Prostate gland (tissue), 2 donors: ENCODE data around the gene SLC25A36. TPM values are rescaled to one million over a fixed set of nuclear protein-coding genes. Genes with fewer than 3 reads are reported as not detected.
"Not testable (repeated sequence)": the region's sequence is repeated elsewhere in the genome, so short reads cannot be mapped to it uniquely, and the experiment has no call there.

Source experiments
- DNase-seq: peaks from one replicate; pipeline ENCODE4 v3.0.0-alpha.2; 2019; ENCODE audit warnings: low spot score
- H3K27ac ChIP-seq, 2 donors: fragments of 200-600 bp; sonication (generic); 2 replicates each; pipeline ENCODE4 v1.5.1; 2017 to 2019
- H3K27me3 ChIP-seq: fragments of 200-600 bp; sonication (generic); replicated peaks from 2 replicates; pipeline ENCODE4 v1.5.1; 2019; ENCODE audit not compliant: insufficient read depth
- H3K36me3 ChIP-seq, 2 donors: fragments of 200-600 bp; sonication (generic); 1 replicate in 1 of 2; 2 replicates in 1 of 2; pipeline versions ENCODE4 v1.5.1 to v1.8.1; 2017 to 2019
- H3K4me1 ChIP-seq: fragments of 200-600 bp; sonication (generic); replicated peaks from 2 replicates; pipeline ENCODE4 v1.5.1; 2019
- H3K4me3 ChIP-seq, 2 donors: fragments of 200-600 bp; sonication (generic); 2 replicates each; pipeline ENCODE4 v1.5.1; 2017 to 2019
- H3K9me3 ChIP-seq: fragments of 200-600 bp; sonication (generic); 2 replicates; pipeline ENCODE4 v1.5.1; 2017
- POLR2A ChIP-seq: fragments of 450-650 bp; IDR thresholded peaks from one replicate; pipeline ENCODE4 v1.6.1; 2016; ENCODE audit warnings: antibody characterized with exemption, mild to moderate bottlenecking
- POLR2AphosphoS5 ChIP-seq: sonication (generic); formaldehyde crosslinking; IDR thresholded peaks from one replicate; pipeline ENCODE4 v1.6.1; 2017; ENCODE audit warnings: antibody characterized with exemption
- WGBS: methylation state at CpG from one replicate; pipeline ENCODE4 v1.1.5; 2018; 5-methylcytosine and 5-hydroxymethylcytosine counted together
- intact Hi-C: fragments of 100-400 bp; cut with DNase I; formaldehyde crosslinking; loops from one replicate; pipeline ENCODE4 v1.14.2; 2022
- total RNA-seq, 2 donors: library from RNA; depleted of rRNA; stranded (reverse); fragments of >200 nt; gene quantifications; one replicate each; pipeline ENCODE4 v1.1.0, GENCODE V29; 2016
- TF ChIP-seq, protein P1 (sequence below), 4 experiments: fragments of 200-600 bp in 2 of 4; fragments of 450-650 bp in 2 of 4; sonication (generic) in 2 of 4; IDR thresholded peaks; 1 replicate in 3 of 4; 2 replicates in 1 of 4; pipeline ENCODE4 v1.5.1; 2016 to 2019; ENCODE audit warnings: antibody characterized with exemption in 4 of 4, mild to moderate bottlenecking in 2 of 4, moderate library complexity in 2 of 4

The SLC25A36 gene
- total RNA-seq, 2 donors from 2014 or later, result 91.0 to 93.9 TPM

- TF ChIP-seq POLR2AphosphoS5, result no peak
- no peak for TF ChIP-seq POLR2A
- TF ChIP-seq, protein P1, sequence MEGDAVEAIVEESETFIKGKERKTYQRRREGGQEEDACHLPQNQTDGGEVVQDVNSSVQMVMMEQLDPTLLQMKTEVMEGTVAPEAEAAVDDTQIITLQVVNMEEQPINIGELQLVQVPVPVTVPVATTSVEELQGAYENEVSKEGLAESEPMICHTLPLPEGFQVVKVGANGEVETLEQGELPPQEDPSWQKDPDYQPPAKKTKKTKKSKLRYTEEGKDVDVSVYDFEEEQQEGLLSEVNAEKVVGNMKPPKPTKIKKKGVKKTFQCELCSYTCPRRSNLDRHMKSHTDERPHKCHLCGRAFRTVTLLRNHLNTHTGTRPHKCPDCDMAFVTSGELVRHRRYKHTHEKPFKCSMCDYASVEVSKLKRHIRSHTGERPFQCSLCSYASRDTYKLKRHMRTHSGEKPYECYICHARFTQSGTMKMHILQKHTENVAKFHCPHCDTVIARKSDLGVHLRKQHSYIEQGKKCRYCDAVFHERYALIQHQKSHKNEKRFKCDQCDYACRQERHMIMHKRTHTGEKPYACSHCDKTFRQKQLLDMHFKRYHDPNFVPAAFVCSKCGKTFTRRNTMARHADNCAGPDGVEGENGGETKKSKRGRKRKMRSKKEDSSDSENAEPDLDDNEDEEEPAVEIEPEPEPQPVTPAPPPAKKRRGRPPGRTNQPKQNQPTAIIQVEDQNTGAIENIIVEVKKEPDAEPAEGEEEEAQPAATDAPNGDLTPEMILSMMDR (IDR thresholded peaks at IDR 0.05), result no peak
- no peaks in the 10 kb centered on the region for H3K27me3 ChIP-seq
- no peaks in the 10 kb centered on the region for H3K4me1 ChIP-seq
- no peak for DNase-seq
- H3K36me3 ChIP-seq, result no peaks in the 10 kb centered on the region
- WGBS, result 62% methylated on average over 6 of the region's 8 CpGs
- no peaks in the 10 kb centered on the region for H3K9me3 ChIP-seq
- intact Hi-C loops, result no loop called here
- H3K4me3 ChIP-seq, result no peak overlapping the region
- H3K27ac ChIP-seq, result no peak overlapping the region
Measured at GRCh38 chr3:140933552-140933951, 8.1 kb upstream of the SLC25A36 start.

DNA sequence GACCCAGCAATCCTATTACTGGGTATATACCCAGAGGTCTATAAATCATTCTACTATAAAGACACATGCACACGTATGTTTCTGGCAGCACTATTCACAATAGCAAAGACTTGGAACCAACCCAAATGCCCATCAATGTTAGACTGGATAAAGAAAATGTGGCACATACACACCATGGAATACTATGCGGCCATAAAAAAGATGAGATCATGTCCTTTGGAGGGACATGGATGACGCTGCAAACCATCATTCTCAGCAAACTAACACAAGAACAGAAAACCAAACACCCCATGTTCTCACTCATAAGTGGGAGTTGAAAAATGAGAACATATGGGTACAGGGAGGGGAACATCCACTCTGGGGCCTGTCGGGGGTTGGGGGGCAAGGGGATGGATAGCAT, 2.3 kb upstream of the SLC25A36 start:
- intact Hi-C loops, H3K27ac ChIP-seq: not testable (repeated sequence)

GRCh38 chr3:140941090-140941433, 574 bp upstream of the SLC25A36 start:
- peak overlapping the region; percentile 81 to 85 for H3K4me3 ChIP-seq

More for the DNA sequence above, 2.3 kb upstream of the SLC25A36 start:
- H3K36me3 ChIP-seq, H3K4me3 ChIP-seq, H3K9me3 ChIP-seq, DNase-seq, H3K4me1 ChIP-seq, H3K27me3 ChIP-seq: not testable (repeated sequence)
- WGBS, result 93% methylated on average over 4 of the region's 4 CpGs

GRCh38 chr3:140942221-140943104, 827 bp downstream of the SLC25A36 start:
- Histone ChIP-seq H3K27ac (peak overlapping the region; percentile 95 to 98), H3K36me3 (no peaks in the 10 kb centered on the region), H3K4me3 (peak overlapping the region; percentile 81 to 85), H3K9me3 (no peaks in the 10 kb centered on the region), H3K4me1 (no peaks in the 10 kb centered on the region), H3K27me3 (no peaks in the 10 kb centered on the region)
- intact Hi-C loops, result no loop called here
- DNase-seq, result peak; percentile 51
- TF ChIP-seq, protein P1 (IDR thresholded peaks at IDR 0.05), result no peak
- TF ChIP-seq POLR2A, result peak; percentile 28
- under 1% methylated on average over 56 of the region's 56 CpGs for WGBS

More at GRCh38 chr3:140941090-140941433, 574 bp upstream of the SLC25A36 start:
- TF ChIP-seq, protein P1 (IDR thresholded peaks at IDR 0.05), result no peak
- no peak for TF ChIP-seq POLR2AphosphoS5
- TF ChIP-seq POLR2A, result no peak
- H3K27me3 ChIP-seq, result no peaks in the 10 kb centered on the region
- no peaks in the 10 kb centered on the region for H3K9me3 ChIP-seq
- WGBS, result 46% methylated on average over 5 of the region's 5 CpGs
- H3K36me3 ChIP-seq, result no peaks in the 10 kb centered on the region
- no peaks in the 10 kb centered on the region for H3K4me1 ChIP-seq
- DNase-seq, result no peak
- peak overlapping the region; percentile 95 to 98 for H3K27ac ChIP-seq
- intact Hi-C loops, result no loop called here

DNA sequence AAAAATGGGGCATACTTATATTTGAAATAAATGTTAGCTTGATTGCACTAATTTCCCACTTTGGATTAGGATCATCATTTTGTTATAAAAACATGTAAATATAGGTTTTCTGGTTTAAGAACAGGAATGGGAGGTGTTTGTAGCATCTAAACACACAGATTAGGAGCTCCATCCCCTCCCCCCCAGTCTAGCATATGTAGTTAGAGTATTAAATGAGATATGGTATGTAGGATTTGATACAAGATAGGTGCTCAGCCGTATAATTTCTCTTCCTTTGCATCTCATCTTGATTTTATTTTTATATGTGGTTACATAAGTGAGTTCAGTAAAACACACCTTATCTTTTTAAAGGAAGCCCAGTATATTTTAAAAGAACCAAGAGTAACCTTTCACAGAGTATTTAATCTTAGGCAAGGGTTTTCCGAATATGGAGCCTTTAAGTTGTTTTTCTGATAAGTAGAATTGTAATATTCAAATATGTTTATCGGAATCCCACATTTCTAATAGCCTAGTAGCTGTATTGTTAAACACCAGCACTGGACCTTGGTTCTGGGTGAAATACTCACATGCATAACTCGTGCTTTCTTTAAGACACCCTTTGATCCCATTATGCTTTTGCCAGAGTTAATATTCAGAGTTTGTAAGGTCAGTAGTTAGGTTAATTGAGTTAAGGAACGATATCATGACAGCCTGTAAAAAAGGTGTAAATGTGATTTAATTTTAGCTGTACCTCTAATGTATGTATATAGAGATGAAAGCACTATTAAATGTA, 2.3 kb downstream of the SLC25A36 start:
- H3K27ac ChIP-seq, result peak overlapping the region; percentile 95 to 98
- TF ChIP-seq POLR2A (no peak), POLR2AphosphoS5 (no peak)
- TF ChIP-seq, protein P1 (IDR thresholded peaks at IDR 0.05), result no peak
- 54% methylated on average over 5 of the region's 5 CpGs for WGBS
- H3K36me3 ChIP-seq, result no peaks in the 10 kb centered on the region
- intact Hi-C loops, result no loop called here
- peak overlapping the region in 1 of 2 donors; percentile 85 for H3K4me3 ChIP-seq
- no peaks in the 10 kb centered on the region for H3K9me3 ChIP-seq
- DNase-seq, result no peak
- H3K4me1 ChIP-seq, result no peaks in the 10 kb centered on the region
- H3K27me3 ChIP-seq, result no peaks in the 10 kb centered on the region
